Measurements from ENCODE around the gene C16orf54.
"Not testable (repeated sequence)": the region's sequence is repeated elsewhere in the genome, so short reads cannot be mapped to it uniquely, and the experiment has no call there.

Gene C16orf54

DNA sequence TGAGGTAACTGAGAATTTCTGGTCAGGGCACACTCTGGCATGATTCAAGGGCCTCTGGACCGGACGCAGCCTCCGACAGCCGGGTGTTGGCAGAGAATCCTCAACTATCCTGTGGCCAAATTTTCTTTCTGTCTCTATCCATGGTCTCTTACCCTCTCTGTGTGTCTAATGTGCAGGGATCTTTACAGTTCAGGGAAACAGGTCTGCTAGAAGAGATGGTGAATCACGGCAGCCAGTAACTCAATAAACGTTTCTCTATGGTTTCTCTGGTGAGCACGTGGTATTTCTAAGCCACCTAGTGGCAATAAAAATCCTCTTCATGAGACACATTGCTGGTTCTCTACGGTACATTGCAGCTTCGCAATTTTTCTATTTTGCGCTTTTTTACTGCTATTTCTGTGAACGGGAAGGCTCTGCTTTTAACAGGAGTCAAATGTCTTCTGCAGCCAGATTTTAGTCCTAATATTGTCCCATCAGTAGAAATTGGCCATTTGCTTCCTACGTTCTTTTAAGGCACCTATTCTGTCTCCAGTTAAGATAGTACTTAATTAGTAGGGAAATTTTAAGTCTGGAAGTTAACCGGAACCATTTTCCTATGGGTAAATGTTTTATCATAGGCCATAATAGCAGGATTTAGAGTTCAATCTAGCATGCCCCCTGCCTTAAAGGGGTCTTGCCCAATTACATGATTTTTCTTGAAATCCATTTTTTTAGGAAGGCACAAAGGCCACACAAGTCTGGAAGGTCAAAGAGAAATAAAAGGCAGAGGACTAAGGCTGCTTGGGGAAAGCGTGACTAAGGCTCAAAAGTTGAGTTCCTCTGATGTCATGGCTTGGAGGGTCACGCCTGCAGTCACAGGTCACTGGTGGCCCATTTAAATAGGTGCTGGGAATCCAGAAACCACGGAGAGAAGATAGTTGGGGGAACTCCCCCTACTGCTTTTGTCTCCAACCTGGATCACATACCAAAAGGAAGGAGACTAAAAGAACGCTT is 35.3 kb downstream of the C16orf54 start:
- in situ Hi-C loops (cut with HindIII; ENCODE audit: low sequenced_read_pairs), result no loop called here

DNA sequence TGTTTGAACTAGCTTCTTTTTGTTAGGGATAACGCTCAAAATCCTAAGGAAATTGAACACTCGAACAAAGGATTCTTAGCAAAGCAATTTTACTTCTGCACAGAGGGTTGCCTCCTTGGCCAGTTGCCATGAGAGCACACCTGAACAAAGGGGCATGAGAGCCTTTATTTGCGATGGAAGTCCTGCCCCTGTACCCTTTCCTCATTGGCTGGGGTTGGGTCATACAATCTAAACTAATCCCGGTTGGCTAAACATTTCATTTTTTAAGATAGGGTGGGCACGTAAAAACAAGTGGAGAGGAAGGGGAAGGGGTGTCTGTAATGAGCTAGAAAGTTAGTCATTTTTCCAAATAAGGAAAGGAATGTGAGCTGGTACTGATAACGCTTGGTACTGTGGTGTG is 36.1 kb downstream of the C16orf54 start:
- in situ Hi-C loops (cut with HindIII; ENCODE audit: low sequenced_read_pairs), result not testable (repeated sequence)

DNA sequence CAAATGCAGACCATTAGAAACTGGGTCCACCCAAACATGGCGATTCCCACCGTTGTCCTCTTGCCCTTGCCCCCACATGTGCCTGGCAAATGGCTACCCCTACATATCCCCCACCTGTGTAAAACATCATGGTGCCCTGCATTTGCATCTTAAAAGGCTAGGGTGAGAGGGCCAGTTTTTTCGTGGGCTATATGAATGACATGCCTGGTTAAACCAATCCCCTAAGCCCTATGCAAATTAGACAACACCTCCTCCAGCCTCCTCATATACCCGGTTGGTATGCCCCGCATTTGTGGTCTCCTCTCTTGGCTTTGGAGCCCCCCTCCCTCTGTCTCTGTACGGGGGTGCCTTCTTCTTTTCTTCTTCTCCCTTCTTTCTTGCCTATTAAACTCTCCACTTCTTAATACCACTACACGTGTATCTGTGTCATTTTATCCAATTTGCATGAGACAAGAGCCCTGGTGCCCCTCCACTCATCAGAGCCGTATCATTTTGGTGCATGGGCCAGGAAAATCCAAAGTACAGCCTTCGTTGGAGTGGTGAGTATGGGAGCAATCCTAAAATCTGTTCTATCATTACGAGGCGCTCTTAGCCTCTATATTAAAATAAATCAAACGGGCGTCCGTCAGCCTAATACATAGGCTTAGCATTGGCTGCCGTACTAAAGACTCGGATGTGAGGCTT is 36.7 kb downstream of the C16orf54 start:
- in situ Hi-C loops (cut with HindIII; ENCODE audit: low sequenced_read_pairs), result no loop called here

DNA sequence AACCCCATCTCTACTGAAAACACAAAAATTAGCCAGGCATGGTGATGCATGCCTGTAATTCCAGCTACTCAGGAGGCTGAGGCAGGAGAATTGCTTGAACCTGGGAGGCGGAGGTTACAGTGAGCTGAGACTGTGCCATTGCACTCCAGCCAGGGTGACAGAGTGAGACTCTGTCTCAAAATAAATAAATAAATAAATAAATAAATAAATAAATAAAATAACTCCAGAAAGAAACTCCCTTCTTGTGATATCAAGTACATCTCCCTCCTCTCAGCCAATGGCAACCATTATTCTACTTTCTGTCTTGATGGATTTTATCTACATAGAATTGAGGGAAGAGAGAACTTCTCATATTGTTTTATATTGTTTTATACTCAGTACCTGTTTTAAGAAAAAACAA is 38.6 kb downstream of the C16orf54 start:
- in situ Hi-C loops (cut with HindIII; ENCODE audit: low sequenced_read_pairs), result not testable (repeated sequence)

DNA sequence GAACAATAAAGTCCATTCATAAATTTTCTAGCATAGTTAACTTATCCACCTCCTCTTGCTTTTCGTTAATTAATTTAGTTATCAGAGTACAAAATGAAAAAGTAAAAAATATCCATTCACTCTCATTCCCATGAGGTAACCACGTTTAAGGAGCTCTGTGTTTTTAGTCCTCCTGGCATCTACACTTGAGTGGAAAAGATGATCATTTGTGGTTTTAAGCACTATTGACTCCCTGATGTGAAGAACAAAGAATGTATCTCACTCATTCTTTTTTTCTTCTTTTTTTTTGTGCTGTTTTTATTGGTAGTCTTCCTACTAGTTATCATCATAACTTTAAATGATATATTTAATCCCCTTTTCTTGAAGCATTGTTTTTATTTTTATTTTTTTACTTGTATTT is 40.8 kb downstream of the C16orf54 start:
- in situ Hi-C loops (cut with HindIII; ENCODE audit: low sequenced_read_pairs), result no loop called here

DNA sequence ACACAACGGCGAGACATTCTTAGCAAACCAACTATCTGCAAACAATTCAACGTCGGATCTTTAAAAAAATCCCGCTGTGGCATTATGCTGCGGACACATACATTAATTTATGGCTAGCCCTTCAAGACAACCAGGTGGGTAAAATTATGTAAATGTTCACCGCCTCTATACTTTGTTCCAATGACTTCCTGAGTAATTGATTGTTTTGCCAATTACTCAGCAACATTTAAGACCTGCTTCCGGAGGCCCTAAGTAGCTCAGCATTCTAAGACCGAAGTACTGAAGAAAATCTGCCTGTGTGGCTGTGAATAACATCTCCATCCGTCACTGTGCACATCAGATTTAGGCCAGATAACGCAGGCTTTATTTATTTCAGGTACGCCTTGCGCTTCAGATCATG is 43.5 kb downstream of the C16orf54 start:
- in situ Hi-C loops (cut with HindIII; ENCODE audit: low sequenced_read_pairs), result no loop called here

DNA sequence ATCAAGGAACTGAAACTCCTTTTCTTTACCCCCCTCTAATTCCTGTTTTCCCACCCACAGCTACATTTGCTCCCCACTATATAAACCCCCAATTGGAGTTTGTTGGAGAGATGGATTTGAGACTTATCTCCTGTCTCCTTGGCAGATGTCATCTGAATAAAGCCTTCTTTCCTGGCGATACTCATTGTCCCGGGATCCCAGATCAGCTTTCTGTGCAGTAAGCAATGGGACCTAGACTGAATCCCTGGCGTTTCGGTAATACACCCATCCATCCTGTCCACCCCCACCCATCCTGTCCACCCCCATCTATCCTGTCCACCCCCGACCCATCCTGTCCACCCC is 44.6 kb downstream of the C16orf54 start:
- in situ Hi-C loops (cut with HindIII; ENCODE audit: low sequenced_read_pairs), result no loop called here

DNA sequence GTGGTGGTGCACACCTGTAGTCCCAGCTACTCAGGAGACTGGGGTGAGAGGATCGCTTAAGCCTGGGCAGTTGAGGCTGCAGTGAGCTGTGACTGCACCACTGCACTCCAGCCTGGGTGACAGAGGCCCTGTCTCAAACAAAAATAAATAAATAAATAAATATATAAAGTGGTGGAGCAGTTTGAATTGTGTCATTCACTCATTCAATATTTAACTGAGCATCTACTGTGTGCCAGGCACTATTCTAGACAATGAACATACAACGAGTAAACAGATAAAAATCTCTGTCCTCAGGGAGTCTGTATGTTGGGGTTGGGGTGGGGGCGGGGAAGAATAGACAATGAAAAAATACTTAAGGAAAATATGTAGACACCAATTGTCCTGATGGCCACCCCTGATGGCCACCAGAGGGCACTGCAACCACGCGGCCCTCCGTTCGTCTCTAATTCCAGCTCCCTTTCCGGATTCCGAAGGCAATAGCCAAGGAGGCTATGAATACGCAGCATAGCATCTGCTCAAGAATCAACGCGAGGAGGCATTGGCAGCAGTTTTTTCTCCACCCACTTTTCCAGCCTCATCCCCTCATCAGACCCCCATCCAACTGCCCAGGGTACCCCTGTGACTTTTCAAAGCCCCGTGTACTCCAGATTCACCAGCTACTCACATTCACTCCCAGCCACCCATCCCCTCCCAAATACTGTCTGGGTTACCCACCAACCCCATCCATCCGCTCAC is 45.4 kb downstream of the C16orf54 start:
- in situ Hi-C loops (cut with HindIII; ENCODE audit: low sequenced_read_pairs), result no loop called here

DNA sequence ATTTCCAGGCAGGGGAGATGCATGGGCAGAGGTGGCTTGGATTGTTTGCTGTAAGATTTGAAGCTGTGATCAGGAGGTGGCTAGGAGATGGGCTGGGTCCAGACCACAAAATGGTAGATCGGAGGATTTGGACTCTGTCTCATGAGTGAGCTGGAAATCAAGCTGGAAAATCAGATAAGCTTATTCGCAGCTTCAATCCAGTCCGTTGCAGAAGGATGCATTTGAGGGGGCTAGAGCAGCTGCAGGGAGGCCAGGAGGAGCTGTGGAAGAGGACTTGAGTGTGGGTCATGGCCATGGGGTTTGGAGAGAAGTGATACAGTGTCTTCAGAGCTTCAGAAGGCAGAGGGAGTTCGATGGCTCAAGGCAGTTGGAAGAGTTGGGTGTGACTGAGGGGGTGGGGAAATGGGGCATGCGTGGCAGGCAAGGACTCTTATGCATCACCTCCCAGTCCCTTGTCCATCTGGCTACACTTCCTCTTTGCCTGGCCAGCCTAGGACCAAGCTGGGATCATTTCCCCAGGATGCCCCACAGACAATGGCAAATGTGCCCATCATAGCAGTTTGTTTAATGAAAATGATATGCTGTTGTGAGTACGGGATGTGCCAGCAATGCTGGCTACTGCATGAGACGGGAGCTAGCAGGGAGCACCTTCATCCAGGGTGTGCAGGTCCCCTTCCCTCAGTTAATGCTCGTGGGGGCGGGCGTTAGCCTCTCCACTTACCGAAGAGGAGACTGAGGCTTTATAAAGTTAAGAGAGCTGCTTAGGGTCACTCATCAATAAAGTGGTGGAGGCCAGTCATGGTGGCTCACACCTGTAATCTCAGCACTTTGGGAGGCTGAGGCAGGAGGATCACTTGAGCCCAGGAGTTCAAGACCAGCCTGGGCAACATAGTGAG is 46.2 kb downstream of the C16orf54 start:
- in situ Hi-C loops (cut with HindIII; ENCODE audit: low sequenced_read_pairs), result no loop called here

DNA sequence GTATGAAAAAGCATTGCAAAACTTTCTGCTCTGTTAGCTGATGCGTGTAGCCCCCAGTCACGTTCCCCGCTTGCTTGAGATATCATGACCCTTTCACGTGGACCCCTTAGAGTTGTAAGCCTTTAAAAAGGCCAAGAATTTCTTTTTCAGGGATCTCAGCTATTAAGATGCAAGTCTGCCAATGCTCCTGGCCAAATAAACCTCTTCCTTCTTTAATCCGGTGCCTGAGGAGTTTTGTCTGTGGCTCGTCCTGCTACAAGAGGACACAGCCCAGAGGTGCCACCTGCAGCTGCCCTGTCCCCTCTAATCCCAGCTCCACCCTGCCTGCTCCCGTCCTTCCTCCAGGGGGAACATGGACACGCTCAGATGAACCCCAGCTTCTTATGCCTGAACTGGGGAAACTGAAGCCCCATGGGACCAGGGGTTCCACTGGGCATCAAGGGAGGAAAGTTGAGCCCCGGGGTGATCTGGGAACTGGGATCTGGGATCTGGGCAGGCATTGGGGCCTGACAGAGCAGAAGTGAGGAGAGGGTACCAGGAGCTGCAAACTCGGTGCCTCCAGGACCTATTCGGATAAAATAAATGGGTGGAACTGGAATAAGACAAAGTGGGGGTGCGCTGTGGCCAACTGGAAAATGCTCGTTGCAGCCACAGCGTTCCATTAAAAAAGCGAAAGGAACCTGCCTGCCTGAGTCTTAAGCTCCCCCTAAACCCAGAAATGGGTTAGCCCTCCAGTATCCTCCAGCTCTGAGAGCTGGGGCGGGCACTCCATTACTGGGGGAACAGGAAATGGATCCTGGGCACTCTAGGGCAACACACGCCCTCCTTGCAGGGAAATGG is 47.1 kb downstream of the C16orf54 start:
- in situ Hi-C loops (cut with HindIII; ENCODE audit: low sequenced_read_pairs), result no loop called here

DNA sequence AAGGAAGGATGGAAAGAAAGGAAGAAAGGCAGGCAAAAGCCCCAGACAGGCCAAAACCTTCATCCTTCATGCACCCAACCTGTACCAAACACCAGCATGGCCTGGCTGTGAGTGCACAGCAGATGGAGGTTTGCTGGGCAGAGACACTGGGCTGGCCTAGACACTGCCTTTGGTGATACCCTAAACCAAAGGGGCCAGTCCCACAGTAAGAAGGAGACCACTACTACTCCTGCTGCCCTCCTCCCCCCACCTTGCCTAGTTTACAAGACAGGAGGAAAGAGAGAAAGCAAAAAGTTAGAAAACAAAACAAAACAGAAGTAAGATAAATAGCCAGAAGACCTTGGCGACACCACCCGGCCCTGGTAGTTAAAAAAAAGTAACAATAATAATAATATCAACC is 47.7 kb downstream of the C16orf54 start:
- in situ Hi-C loops (cut with HindIII; ENCODE audit: low sequenced_read_pairs), result no loop called here

DNA sequence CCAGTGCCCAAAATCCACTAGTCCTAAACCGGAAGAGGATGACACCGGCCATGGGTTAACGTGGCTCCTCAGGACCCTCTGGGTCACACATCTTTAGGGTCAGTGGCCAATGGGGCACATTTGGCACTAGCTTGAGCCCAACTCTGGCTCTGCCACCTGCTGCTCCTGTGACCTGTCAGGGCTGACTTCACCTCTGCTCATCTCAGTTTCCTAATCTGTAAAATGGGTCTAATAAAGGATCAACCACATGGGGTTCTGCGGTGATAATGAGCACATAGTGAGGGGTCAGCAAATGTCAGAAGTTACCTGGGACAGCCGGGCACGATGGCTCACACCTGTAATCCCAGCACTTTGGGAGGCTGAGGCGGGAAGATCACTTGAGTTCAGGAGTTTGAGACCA is 48.4 kb downstream of the C16orf54 start:
- in situ Hi-C loops (cut with HindIII; ENCODE audit: low sequenced_read_pairs), result no loop called here

DNA sequence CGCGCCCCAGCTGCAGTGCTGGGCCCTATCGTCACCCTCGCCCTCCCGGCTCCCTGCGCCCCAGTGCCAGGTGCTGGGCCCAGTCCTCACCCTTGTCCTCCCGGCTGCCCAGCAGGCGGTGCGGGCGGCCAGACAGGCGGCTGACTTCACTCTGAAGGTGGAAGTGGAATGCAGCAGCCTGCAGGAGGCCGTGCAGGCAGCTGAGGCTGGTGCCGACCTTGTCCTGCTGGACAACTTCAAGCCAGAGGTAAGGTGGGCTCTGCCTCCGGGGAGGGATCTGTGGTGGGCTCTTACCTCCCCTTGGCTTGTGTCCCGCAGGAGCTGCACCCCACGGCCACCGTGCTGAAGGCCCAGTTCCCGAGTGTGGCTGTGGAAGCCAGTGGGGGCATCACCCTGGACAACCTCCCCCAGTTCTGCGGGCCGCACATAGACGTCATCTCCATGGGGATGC is 48.9 kb downstream of the C16orf54 start:
- in situ Hi-C loops (cut with HindIII; ENCODE audit: low sequenced_read_pairs), result no loop called here

DNA sequence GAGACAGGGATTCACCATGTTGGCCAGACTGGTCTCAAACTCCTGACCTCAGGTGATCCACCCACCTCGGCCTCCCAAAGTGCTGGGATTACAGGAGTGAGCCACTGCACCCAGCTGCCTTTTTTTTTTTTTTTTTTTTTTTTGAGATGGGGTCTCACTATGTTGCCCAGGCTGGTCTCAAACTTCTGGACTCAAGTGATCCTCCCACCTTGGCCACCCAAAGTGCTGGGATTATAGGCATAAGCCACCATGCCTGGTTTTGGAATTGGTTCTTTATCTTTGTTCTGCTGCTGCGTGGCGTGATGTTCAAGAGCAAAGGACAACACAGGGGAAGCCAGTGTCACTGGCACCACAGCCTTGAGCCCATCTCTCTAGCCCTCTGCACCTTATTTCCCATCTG is 50.1 kb downstream of the C16orf54 start:
- in situ Hi-C loops (cut with HindIII; ENCODE audit: low sequenced_read_pairs), result not testable (repeated sequence)

DNA sequence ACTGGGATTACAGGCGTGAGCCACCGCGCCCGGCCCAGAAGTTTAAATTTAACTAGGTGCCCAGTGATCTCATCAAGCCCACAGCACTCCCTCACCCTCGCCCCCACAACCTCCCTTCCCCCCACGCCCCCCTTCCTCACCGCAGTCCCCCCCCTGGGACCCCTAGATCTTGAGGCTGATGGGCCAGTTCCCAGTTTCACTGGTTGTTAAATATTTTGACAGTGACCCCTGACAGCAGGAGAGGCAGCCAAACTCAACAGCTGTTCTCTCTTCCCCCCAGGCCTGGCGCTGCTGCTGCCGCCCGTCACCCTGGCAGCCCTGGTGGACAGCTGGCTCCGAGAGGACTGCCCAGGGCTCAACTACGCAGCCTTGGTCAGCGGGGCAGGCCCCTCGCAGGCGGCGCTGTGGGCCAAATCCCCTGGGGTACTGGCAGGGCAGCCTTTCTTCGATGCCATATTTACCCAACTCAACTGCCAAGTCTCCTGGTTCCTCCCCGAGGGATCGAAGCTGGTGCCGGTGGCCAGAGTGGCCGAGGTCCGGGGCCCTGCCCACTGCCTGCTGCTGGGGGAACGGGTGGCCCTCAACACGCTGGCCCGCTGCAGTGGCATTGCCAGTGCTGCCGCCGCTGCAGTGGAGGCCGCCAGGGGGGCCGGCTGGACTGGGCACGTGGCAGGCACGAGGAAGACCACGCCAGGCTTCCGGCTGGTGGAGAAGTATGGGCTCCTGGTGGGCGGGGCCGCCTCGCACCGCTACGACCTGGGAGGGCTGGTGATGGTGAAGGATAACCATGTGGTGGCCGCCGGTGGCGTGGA is 51.2 kb downstream of the C16orf54 start:
- in situ Hi-C loops (cut with HindIII; ENCODE audit: low sequenced_read_pairs), result no loop called here

DNA sequence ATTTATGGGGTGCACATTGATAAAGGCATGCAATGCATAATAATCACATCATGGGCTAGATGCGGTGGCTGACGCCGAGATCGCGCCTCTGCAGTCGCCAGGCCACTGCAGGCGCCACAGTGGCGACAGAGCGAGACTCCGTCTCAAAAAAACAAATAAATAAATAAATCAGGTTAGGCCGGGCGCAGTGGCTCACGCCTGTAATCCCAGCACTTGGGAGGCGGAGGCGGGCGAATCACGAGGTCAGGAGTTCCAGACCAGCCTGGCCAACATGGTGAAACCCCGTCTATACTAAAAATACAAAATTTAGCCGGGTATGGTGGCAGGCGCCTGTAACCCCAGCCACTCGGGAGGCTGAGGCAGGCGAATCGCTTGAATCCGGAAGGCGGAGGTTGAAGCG is 53.2 kb downstream of the C16orf54 start:
- in situ Hi-C loops (cut with HindIII; ENCODE audit: low sequenced_read_pairs), result not testable (repeated sequence)
